Prostate gland (tissue), 2 donors: ENCODE data around the gene RETREG1.

Source experiments
- CTCF ChIP-seq, 4 experiments: fragments of 200-600 bp in 2 of 4; fragments of 450-650 bp in 2 of 4; sonication (generic) in 2 of 4; IDR thresholded peaks; 1 replicate in 3 of 4; 2 replicates in 1 of 4; pipeline ENCODE4 v1.5.1; 2016 to 2019; ENCODE audit warnings: antibody characterized with exemption in 4 of 4, mild to moderate bottlenecking in 2 of 4, moderate library complexity in 2 of 4
- POLR2A ChIP-seq: fragments of 450-650 bp; IDR thresholded peaks from one replicate; pipeline ENCODE4 v1.6.1; 2016; ENCODE audit warnings: antibody characterized with exemption, mild to moderate bottlenecking

- TF ChIP-seq CTCF (IDR thresholded peaks at IDR 0.05) (no peak), POLR2A (no peak)
Measured at GRCh38 chr5:16593628-16594027, 23.2 kb downstream of the RETREG1 start.
